DMS114 treated with DMSO at 0.1 percent for 48 hours (cell line): Measurements from ENCODE around the gene DST.

Experiments used
- DNase-seq: peaks from one replicate; lab custom pipeline; 2025; ENCODE audit not compliant: unreplicated experiment; lab: John Stamatoyannopoulos, UW

DST gene

DNA sequence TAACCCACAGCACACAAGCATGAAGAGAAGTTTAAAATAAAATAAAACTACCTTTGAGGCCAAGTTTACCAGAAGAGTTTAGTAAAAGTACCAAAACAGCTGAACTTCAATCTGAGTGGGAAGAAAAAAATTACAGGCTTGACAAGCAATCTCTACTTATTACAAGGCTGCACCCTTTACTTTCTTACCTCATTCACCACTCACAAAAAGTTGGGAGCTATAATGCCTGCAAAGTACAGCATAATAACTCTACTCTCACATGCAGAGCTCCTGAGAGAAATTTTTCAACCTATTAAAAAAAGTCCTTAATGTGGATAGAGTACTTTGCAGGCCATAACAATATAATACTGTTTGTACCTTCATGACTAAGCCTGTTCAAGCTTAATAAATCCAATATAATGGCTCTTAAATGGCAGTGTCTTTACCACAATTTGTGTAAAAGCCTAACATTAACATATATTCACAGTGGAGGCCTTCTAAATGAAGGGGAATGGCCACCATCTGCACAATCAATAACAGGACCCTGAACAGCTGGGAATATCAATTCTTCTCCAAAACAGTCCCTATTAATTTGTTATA lies 103.1 kb downstream of the DST start:
- no peak for DNase-seq

DNA sequence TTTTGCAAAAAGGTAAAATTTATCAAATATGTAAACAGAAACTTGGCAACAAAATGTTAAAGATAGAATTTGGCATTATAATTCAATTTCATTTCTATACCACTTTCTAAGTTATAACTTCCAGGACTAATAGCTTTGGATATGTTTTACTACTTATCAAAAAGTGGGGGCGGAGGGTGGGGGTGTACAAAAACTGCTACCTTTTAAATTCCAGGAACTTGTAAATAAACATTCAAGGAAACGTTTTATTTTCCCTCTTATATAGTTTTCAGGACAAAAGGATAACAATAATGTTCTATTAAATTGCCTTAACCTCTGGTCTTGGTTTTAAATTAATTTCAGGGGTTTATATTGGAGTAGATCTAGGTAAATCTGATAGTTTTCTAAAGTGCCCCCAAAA lies 103.8 kb downstream of the DST start:
- no peak for DNase-seq

DNA sequence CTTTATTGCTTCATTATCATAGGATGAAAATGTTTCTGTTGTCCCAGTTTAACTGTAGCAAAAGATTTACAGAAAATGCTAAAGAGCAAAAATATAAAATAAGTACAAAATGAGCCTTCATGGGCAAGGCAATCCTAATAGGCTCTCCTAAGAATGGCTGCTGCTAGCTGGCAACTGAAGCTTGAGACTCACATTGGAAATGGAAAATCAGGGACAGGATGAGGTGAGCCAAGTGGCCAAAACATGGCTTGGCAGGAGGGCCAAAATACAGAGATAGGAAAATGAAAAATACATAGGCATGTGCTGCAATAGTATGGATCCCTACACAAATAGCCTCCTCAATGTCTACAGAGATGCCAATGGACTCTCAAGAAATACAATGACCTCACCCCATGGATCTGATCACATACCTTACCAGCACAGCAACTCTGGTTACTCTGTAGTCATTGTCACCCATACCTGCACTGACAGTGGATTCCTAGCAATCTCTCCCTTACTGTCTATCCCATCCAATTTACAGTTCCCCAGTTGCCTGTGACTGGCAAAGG lies 105.4 kb downstream of the DST start:
- no peak for DNase-seq

DNA sequence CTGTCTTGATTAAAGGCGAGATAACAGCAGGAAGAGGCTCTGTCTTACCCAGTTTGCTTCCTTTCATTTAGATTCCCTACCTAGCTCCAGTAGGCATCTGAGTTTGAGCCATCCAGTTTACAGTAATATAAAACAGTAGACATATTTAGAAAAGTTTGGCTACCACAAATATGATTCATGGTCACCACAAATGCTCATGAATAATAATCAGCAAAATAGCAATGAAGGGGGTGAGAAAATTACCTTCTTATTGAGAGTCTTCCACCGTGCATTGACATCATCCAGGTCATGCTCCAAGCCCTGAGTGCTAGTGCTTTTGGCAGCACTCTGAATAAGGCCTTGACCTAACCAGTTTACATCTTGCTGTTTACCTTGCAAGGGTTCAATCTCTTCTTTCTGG lies 106.2 kb downstream of the DST start:
- no peak for DNase-seq

DNA sequence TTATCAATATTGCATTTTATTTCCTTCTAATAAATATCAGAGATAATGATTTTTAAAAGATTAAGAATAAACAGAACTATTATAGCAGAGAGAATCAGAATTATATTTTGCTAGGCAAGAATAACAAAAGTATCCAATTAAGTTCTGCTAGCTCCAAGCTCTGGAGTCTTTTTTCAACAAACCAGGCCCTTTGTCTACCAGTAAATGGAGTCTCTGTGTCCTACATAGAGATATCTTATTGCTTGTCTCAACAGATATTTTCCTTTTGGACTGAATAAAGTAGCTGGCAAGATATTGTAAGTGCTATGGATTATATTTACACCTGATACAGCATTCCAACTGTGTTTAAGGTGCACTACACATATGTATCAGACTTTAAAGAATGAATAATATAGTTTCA lies 107.1 kb downstream of the DST start:
- no peak for DNase-seq

DNA sequence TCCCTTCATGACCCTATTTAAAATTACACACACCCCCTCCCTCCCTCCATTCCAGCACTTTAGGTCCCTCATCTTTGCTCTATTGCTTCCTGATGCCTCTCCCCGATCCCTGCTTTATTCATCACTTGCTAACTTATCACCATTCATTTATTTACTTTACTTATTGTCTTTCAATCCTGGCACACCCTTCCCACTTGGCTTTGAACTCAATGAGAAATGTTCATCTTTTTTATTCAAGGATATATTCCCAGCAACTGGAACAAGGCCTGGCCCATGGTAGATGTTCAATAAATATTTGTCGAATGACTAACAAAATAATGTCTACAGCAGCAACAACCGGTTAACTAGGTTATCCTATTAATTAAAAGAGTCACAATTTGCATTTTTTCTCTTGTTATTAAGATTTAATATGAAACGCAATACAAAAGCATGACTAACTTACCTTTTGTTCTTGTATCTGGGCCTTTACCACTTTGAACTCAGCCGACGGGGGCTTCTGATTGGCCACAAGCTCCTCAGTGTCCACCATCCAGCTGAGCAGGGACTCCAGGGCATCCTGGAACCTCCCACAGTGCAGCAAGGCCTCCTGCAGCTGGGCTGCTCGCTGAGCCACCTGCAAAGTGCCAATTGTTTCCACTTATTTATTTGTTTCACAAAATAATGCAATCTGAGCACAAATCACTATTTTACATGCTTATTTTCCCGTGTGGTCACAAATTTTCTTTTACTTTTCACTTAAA lies 107.8 kb downstream of the DST start:
- no peak for DNase-seq

DNA sequence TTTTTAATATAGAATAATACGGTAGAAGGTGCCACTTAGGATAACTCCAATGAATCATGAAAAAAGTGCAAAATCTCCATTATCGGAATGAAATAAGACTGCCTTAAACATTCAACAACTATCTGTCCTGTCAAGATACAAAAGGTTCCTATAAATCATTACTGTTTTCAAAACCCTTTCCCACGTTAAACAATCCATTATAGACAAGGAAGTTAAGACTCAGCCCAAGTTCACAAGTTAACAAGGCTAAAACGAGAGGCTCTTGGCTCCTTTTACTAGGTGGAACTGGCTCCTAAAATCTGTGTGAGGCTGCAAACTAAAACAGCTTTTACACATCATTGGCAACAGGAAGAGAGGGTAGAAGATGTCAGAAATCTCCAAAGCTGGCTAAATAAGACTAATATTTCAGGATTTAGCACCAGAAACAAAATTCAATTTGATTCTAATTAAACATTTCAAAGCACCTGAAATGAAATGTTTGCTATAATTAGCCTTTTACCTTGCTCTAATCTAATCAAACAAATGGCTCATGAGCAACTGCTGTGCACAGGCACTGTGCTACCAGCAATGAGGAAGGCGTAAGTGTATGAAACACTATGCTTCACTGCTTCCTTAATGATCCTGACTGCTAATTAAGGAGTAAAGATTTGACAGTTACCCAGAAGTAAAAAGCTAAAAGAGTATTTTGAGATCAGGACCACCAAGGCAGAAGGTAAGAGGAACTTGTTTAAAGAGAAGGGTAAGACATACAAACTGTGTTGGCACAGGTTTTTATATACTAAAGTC lies 109.7 kb downstream of the DST start:
- DNase-seq, result no peak

DNA sequence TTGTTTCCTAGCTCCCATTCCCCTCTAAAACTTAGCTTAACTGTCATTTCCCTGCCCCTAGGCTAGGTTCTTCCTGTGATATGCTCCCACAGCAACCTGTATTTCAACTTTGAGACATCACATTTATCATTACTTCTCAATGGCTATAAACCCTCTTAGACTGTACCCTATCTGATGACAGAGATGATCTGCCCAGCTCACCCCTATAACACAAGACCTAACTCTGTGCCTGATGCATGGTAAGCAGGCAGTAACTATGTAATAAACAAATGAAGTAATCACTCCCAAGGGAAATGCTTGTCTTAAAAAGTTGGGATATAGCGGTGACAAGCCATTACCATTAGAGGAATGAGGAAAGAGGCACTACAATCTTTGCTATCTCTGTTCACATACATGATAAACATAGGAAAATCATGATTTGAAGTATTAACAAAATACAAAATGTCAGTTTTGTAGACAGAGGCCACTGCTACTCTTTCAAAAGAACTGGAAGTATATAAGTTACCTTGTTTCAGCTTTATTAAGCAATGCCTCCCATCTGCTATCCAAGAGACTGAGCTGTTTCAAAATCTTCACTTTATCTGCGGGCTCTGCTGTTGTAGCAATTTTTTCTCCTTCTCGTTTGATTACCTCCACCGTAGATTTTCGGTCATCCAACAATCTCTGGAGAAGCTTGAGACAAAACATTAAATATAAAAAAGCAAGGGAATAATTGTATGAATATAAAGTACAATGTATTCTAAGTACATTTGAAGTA lies 110.7 kb downstream of the DST start:
- no peak for DNase-seq

DNA sequence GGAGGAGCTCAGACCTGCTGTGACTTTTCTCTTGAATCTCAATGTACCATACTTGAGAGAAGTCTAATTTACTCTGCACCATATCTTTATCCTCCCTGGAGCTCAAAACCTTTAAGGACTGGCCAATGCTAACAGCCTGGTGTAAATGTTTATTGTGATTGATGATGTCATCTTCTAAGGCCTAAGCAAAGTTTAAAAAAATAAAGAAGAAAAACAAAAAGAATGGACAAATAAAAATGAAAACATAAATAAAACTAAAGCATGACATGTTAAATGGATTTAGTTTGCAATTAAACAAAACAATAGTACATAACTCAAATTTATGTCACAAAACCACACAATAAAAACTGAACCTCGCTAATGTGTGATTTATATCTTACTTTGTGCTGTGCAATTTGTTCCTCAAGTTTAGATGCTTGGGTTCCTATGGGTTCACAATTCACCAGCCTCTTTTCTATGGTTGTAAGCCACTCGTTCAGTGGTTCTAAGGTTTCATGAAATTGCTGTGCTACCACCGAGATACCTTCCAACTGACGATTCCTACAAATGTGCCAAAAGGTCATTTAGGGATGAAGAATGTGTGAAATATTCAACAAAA lies 113.0 kb downstream of the DST start:
- no peak for DNase-seq

DNA sequence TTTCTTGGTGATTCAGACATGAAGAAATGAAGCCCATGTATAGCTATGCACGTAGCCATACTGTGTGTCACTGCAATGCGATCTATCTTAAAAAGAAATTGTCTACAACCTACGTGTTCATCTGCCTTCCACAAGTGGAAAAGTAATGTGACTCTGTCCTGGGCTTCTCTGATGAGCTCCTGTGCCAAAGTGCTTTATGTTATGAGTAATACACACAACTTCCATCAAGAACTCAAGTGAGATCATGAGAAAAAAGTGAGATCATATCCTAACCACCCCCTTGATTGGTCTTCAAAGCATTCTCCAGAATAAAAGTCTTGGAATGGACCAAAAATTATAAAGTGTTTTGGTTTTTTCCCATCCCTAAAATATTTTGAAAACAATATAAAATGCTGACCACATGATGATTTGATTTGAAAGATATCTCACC lies 114.3 kb downstream of the DST start:
- DNase-seq, result no peak

DNA sequence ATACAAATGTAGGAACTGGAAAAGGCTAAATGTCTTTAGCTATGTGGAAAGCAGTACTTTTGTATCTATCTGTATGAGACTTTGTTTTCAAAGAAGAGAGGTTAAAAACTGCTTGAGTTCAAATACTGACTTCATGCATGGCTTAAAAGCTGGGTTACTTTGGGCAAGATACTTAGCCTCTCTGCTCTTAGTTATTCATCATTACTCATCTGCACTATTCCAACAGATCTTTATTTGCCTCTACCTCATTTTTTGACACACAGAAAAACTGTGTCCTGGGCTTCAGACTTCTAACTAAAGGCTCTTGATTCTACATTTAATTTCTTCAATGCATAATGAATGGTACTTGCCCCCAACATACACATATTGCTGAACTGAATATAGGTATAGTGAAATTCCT lies 114.8 kb downstream of the DST start:
- no peak for DNase-seq

DNA sequence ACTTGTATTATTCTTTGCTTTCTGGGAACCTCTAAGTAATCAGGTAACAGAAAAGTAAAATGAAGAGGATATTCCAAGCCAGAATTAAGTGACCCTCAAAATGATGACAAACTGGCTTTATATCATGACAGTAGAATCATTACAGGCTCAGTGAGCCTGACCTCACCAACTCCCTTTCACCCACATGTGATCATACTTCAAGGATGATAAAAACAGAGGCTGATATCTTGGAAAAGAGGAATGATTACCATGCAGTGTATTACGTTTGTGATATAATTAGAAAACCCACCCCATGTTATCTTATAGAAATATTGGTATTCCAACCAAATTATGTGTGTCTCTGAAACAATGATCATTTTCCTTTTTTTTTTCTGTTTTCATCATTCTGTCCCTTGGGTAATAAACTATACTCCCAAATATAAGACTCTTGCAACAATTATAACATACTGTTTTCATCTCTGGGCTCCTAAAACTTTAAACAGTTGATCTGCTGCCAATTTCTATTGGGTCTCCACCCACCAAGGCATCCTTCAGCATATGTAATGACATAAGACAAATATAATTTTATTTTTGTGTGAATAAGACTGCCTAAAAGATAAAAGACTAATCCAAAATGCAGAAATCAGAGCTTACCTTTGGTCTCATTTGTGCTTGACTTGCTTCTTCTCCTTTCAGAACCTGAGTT lies 115.7 kb downstream of the DST start:
- no peak for DNase-seq

DNA sequence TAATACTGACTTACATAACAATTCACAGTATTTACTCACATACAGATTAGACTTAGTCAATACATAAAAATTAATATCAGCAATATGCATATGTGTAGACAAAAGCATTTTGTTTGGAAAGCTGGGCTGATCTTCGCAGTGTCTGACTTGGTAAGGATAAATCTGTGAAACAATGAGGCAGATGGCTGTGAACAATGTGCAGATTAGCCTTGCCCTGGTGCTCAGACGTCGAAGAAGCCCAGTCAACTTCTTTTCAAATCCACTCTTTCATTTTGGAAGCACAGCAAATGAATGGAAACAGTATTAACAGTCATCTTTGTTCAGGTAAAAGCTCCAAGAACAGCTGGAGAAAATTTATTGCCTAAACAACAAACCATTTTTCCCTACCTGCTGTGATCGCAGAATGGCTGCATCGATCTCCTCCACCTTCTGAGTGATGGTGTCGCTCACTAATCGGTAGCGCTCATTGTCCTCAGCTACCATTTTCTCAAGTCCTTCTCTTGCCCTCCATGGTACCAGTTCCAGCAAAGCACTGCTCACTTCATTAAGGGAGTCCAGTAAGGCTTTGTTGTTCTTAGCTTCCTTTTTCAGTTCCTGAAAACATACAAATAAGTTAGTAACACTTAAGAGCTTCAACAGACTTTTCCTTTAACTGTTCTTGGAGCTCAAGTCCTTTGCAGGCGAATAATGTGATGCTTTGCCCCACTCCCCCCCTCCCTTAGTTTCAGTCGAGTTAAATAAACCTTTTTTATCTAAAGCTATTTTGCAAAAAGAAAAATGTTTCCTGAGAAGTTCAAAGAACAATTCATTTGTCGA lies 116.5 kb downstream of the DST start:
- no peak for DNase-seq

DNA sequence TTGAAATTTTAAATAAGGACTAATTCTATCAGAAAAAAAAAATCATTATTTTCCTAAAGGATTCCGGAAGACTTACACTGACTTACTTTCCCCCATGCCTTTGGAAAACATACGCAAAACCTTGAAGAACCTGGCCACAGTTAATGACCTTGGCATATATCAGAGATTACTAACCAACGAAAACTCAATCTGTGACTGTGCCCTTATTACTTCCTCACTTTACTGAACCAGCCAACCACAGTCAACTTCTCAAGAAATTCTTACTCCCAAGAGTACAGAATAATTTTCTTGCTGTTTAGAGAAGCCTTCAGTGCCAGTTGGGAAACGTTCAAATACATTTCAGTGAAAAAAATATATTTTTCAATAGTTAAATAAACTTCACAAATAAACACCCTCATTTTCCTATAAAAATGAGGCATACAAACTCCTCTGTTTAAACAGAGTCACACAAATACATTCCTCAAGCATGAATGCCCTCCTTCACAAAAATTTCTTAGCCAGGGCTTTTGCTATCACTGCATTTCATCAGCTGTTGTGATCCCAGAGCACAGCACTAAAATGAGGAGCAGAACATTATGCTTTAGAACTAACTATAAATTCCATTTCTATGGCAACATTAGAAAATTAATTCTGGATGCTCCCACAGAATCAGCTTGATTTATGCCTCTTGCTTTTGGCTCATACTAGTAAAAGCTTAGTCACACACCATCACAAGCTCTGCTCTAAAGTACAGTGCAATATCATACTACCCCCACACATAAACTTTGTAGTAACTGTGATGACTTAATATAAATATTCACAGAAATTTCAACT lies 117.6 kb downstream of the DST start:
- no peak for DNase-seq

DNA sequence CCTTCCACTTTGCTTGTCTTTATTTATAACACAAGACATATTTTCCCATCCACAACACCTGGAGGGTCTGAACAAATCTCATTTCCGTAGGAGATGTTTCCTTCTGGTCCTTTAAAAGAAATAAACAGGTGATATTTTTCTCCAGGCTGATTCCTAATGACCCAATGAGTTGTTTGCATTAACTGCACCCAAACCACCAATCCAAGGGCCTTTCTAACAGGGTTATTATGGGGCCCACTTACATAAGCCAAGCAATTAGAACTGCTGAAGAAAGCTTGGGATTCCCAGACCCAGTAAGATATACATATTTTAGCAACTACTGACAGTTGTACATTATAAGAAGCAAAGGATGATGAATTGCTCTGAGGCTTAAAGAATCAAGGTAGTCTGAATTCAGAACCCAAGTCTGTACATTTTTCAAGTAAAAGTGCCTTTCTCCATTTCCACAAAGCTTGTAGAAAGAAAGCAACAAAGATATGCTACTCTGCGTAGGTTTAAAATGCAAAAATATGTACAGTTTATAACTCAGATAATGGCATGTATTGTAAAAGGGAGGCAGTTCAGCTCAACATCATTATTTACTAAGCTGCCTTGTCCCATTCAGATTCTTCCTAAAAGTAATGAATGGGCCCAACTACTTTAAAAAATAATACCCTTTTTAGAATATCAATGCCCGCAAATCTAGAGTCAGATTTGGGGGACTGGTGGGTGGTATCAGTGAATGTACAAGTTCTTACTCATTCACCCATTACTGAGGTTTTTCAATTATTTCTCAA lies 120.0 kb downstream of the DST start:
- DNase-seq, result no peak

DNA sequence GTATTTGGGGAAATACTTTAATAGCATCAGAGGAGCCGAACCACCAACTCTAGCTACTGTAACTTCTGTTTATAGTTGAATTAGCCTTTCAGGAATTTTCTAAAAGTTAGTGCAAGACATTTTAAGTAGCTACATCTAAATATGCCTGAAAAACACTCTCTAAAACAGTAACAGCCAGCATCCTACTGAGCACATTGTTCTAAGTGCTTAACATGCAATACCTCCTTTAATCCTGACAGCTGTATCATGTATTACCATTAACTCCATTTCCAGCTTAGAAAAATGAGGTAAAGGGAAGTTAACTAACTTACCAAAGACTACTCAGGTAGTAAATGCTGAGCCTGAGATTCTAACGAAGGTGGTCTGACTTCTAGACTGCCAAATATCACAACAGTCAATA lies 120.7 kb downstream of the DST start:
- DNase-seq, result no peak

DNA sequence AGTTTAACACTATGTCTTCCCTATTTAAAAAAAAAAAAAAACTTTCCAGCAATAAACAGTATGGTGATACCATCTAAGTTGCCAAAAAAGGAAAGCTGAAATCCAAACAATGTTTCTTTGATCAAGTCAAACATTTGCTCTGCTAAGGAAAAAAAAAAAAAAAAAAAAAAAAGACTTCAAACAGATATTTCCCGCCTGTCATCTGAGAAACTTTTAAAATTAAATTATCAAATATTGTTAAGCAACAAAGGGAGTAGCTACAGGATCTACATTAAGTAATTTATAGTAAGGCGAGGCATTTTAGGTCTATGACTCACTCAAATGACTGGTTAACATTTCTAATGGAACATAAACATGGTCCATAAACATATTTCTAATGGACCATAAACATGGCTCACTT lies 121.2 kb downstream of the DST start:
- DNase-seq, result no peak

DNA sequence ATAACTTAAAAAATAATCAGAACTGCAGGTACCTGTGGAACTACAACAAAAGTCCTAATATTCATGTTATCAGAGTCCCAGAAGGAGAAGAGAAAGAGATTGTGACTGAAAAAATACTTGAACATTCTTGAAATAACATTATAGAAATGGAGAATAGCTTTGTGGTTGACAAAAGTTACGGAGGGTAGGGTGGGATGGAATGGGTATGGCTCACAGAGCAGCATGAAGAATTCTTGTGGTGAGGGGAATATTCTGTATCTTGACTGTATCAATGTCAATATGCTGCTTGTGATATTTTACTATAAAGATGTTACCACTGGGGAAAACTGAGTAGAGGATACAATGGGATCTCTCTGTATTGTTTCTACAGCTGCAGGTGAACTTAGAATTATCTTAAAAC lies 122.5 kb downstream of the DST start:
- DNase-seq, result no peak
